Fibroblast of upper back skin (primary cell): ENCODE data around the gene ZFPM1.

ENCODE experiments used
- DNase-seq: peaks from one replicate; pipeline ENCODE4 v3.0.0-alpha.2; 2013

Gene ZFPM1

DNA sequence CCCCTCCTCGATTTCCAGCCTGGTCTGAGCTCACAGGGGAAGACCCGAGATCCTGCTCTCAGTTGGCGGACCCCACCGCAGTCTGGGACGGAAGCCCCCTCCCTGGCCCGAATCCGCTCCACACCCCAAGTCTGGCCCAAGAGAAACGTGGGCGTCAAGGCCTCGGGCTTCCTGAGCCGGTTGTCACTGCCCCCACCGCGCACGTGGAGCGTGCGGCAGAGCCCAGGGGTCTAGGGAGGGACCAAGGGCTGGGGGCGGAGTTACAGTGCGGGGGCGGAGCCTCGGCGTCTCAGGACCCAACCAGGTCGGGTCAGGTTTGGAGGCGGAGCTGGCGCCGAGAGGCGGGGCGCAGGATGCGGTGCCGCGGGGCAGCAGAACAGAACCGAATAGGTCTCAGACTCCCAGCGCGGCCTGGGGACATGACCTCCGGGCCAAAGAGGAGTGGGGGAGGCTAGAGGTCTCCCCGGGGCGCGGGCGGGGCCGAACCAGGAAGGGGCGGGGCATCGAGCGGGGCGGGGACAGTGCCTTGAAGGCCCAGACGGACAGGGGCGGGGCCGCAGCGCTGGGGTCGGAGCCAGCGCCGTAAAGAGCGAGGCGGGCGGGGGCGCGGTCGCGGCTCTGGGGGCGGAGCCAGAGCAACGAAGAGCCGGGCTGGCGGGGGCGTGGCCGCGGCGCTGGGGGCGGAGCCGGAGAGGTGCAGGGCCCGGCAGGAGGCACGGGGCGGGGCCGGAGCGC lies 431 bp upstream of the ZFPM1 start:
- DNase-seq = peak; percentile 92

- no peak for DNase-seq
Observed at GRCh38 chr16:88453611-88454522, 787 bp downstream of the ZFPM1 start.

- DNase-seq = no peak
Observed at GRCh38 chr16:88454523-88454947, 1.5 kb downstream of the ZFPM1 start.

- DNase-seq = peak; percentile 31
Observed at GRCh38 chr16:88455610-88456355, 2.7 kb downstream of the ZFPM1 start.

DNA sequence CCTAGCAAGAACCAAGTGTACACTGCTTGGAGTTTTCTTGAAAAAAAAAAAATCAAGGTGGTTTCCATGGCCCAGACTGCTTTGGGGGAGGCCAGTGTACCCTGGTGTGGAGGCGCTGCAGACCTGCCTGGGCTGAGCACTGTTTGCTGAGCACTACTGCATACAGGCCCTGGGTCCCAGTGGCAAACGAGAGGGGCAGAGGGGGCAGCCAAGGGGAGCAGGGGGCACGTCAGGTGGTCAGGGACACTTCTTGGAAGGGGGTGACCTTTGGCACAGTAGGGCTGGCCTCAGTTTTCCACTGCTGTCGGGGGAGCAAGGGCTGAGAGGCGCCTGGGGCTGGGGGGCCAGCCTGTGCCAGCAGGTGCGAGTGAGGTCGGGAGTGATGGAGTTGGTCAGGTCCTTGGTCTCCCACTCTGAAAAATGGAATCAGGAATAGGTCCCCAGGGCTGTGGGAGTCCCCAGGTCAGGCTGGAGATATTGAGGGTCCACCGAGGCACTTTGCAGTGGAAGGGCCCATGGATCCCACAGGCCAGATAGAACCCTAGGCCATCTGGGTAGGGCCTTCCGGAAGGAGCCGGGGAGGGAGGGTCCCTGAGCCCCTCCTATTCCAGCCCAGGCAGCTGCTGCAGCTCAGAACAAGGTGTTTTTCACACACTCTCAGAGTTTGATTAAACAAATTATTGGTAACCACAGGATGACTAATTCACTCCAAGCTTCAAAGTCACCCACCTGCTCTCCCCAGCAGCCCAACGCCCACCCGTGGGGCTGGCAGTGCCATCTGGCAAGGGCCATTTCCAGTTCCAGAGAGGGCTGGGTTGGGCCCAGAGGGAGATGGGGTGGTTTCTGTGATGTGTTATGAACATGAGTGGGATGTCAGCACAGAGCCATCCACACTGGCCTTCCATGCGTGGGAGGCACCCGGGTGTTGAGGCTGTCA lies 3.5 kb downstream of the ZFPM1 start:
- DNase-seq = no peak

DNA sequence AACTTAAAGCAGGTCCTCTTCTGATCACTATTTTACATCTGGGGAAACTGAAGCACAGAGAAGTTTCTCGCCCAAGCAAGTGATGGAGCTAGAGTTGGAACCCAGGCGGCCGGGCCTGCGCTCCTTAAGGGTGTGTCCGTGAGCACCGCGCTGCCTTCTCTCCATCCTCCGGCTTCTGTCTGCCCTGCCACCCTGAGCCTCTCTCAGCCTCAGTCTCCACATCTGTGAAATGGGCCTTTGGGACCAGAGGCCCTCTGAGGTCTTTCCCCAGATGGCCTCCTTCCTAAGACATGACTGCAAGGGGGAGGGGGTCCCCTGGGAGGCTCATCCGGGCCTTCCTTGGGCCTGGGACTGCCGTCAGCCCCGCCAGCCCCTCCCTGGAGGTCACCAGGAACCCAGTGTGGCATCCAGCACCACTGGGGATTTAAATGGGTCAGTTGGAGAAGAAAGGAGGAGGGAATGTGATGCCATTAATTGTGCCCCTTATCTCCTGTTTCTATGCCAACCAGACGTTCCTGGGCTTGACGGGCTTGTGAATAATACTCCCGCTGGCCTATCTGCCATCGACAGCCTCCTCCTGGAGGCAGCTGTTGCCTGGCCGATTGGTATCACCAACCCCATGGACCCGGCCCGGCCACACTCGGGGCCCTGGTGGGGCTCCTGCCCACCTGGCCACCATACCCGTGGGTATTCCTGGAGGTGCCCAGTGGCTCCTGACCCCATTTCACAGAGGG lies 5.1 kb downstream of the ZFPM1 start:
- no peak for DNase-seq

DNA sequence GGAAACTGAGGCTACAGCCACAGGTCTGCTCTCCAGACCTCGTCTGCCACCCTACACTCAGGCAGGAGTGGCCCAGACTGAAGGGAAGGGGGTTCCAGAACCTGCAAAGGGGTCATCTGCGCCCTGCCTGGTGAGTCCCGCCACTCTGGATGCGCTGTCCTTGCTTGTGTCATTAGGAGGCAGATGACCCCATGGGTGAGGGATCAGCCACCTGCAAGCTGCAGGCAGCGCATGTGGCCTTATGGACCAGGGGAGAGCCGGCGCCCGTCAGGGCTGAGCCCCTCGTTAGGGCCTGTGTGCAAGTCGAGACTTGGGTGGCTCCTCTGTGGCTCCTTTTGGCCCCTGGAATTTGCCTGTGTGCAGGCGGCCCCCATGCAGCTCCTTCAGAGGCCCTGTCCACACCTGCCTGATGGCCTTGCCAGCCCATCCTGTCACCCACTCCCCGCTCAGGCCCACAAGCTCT lies 5.7 kb downstream of the ZFPM1 start:
- no peak for DNase-seq

DNA sequence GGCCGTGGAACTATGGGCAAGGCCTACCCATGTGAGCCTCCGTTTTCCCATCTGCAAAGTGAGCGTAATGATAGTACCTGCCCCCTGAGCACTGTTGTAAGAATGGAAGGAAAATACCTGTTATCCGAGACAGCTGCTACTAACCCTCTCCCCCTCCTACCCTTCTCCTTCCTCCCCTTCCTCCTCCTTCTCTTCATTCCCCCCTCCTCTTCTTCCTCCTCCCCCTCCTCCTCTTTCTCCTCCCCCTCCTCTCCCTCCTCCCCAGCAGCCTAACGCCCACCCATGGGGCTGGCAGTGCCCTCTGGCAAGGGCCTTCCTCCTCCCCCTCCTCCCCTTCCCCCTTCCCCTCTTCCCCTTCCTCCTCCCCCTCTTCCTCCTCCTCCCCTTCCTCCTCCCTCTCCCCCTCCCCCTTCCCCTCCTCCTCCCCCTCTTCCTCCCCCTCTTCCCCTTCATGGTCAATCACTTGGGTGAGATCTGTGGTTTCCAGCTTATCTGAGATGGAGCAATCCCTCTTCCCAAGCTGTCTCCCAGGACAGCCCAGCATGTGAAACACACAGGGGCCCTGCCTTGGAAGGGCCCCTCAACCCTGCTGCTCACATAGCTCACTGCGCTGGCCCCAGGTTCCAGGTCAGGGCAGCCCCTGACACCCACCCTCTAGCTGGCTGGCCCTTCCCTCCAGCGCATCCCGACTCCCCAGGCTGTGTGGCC lies 6.4 kb downstream of the ZFPM1 start:
- DNase-seq = no peak

DNA sequence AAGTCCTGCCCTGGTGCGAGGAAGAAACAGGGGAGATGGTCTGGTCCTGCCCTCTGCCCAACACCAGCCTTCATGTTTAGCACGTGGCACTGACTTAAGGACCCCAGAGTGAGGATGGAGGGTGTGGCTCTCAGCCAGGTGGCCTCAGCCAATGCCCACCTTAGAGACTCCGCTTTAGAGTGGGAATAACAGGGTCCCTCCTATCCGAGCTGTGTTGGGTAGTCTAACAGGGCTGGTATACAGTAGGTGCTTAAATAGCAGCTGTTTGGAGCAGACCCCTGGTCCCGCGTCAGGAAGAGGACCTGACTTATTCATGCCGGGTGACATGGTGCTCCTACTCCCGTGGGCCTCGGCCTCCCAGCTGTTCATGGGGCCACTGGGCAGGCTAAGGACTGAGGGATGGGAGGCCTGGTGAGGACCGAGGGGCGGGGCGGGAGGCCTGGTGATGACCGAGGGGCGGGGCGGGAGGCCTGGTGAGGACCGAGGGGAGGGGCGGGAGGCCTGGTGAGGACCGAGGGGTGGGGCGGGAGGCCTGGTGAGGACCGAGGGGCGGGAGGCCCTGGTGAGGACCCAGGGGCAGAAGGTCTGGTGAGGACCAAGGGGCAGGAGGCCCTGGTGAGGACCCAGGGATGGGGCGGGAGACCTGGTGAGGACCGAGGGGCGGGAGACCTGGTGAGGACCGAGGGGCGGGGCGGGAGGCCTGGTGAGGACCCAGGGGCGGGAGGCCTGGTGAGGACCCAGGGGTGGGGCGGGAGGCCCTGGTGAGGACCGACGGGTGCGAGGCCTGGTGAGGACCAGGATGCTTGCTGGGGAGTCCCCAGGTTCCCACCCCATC lies 7.6 kb downstream of the ZFPM1 start:
- DNase-seq = no peak

GRCh38 chr16:88461331-88462269 lies 8.5 kb downstream of the ZFPM1 start:
- no peak for DNase-seq

DNA sequence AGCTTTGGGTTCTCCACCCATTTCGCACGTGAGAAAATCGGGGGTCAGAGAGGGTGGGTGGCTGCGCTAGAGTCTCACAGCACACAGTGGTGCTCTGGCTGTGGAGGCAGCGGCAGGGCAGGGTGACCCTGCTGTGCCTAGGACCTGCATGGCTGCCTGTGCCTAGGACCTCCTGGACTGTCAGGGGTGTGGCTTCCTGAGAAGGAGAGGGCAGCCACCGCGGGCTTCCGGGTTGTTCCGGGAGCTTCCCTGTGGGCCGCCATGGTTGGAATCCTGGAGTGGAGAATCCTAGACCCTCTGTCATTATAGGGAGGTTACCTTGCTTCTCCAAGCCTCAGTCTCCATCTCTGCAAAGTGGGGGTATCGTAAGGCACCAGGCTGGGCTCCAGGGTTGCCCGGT lies 9.3 kb downstream of the ZFPM1 start:
- DNase-seq = no peak

- no peak for DNase-seq
Observed at GRCh38 chr16:88463411-88463810, 10.3 kb downstream of the ZFPM1 start.

GRCh38 chr16:88464447-88465318 lies 11.6 kb downstream of the ZFPM1 start:
- no peak for DNase-seq

GRCh38 chr16:88465387-88465983 lies 12.4 kb downstream of the ZFPM1 start:
- no peak for DNase-seq

- DNase-seq = no peak
Observed at GRCh38 chr16:88466175-88466862, 13.2 kb downstream of the ZFPM1 start.

DNA sequence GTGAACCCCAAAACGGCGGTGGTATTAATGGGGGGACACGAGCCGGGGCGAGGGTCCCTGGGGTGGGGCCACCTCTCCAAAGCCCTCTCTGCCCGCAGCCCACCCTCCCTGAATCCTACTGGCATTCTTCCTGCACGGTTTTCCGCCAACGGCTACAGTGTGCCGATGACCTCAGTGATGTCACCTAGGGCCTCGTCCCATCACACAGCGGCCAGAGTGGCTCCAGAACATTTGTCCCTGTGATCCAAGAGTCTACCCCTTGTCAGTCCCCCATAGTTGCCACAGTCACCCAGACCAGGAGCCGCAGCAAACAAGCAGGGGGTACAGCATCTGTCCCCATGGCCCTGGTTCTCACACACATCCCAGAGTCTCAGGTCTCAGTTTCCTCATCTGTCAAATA lies 13.9 kb downstream of the ZFPM1 start:
- DNase-seq = no peak
